ENCODE results near the gene CYSTM1.

Gene CYSTM1, protein sequence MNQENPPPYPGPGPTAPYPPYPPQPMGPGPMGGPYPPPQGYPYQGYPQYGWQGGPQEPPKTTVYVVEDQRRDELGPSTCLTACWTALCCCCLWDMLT

DNA sequence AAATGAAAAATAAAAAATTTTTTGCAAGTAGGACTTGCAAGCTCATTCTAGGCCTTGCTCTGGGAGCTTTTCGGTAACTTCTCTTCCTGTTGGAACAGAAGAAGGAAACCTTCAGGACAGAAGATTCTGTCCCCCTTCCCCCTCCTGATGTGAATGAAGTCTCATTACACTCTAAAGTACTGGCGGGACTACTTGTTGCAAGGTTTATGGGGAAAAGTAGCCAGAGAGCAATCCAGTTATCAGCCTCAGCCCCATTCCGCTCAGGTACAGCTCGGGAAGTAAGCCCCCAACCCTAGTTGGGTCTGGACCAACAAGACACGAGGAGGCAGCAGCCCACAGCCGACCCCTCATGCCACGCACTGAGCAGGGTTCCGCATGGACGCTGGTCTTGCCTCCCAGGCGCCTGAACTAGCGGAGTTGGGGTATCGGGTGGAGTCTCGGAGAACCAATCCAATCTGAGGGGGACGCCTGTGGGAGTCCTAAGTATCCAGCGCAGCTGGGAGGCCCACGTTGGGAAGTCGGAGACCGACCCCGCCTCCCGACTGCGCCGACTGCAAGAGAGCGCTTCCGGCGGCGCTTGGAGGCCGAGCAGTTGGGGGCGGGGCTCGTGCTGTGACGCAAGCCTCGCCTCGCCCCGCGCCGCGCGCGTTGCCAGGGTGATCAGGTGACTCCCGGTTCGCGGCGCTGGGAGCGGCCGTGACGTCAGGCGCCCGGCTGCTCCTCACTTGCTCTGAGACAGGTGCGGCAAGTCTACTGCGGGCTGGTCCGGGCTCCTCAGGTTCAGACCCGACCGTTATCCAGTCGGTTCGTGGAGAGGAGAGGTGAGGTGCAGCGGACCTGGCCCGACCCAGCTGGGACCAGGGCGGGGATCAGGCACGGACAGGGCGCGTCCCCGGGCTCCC is at the start of gene CYSTM1:
Gene CYSTM1 (plus strand): TSS at position 724 of the 902 bp plus-strand sequence. CDS start 19,278 bp downstream, outside the sequence.
- Histone ChIP-seq H3K4me1 (ENCODE audit: control insufficient read depth, insufficient read depth, low read length) (no peaks in the 10 kb centered on the region), H3K4me3 (ENCODE audit: low read length) (peak within 1 kb of the TSS; percentile 80), H3K27me3 (ENCODE audit: control insufficient read depth, insufficient read depth, low read length) (no peaks in the 10 kb centered on the region), H3K9me3 (ENCODE audit: control insufficient read depth, insufficient read depth, low read length) (no peaks in the 10 kb centered on the region), H3K36me3 (ENCODE audit: control insufficient read depth, insufficient read depth, low read length) (no peaks in the 10 kb centered on the region), H3K27ac (ENCODE audit: low read length) (no peak within 1 kb of the TSS)
- WGBS (ENCODE audit: insufficient coverage, insufficient read length): no CpG with 5 or more reads among the region's 61 CpGs
- peak; percentile 96 for DNase-seq (ENCODE audit: low read depth, low spot score)

DNA sequence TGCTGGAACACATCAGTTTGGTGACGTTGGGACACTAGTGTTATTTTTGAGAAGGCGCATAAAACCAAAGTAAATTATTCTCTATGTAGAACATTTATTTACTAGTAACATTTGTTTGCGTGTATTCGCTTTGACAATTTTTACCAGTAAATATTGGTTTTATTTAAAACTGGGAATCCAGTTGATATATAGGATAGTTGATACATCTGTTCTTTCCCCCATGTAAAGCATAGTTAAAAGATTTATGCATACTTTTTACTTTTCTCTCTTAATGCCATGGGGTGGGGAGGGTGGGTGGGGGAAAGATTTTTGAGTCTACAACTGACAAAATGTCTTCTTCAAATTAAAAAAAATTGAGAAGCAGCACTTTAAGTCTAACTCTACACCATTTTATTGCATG is 49.4 kb upstream of the CYSTM1 start, which contains the start of gene IGIP:
Gene IGIP (plus strand): TSS at position 301 of the 400 bp plus-strand sequence. CDS start 2,540 bp downstream, outside the sequence.
- Histone ChIP-seq H3K4me3 (ENCODE audit: low read length) (no peak within 1 kb of the TSS), H3K9me3 (ENCODE audit: control insufficient read depth, insufficient read depth, low read length) (no peaks in the 10 kb centered on the region), H3K27me3 (ENCODE audit: control insufficient read depth, insufficient read depth, low read length) (no peaks in the 10 kb centered on the region), H3K4me1 (ENCODE audit: control insufficient read depth, insufficient read depth, low read length) (0 out of 2 replicates have a peak, but pooled peaks cover 1% of the 10 kb centered on the region), H3K27ac (ENCODE audit: low read length) (no peak within 1 kb of the TSS), H3K36me3 (ENCODE audit: control insufficient read depth, insufficient read depth, low read length) (no peaks in the 10 kb centered on the region)
- WGBS (ENCODE audit: insufficient coverage, insufficient read length): no CpG with 5 or more reads among the region's 4 CpGs
- DNase-seq (ENCODE audit: low read depth, low spot score): no peak

DNA sequence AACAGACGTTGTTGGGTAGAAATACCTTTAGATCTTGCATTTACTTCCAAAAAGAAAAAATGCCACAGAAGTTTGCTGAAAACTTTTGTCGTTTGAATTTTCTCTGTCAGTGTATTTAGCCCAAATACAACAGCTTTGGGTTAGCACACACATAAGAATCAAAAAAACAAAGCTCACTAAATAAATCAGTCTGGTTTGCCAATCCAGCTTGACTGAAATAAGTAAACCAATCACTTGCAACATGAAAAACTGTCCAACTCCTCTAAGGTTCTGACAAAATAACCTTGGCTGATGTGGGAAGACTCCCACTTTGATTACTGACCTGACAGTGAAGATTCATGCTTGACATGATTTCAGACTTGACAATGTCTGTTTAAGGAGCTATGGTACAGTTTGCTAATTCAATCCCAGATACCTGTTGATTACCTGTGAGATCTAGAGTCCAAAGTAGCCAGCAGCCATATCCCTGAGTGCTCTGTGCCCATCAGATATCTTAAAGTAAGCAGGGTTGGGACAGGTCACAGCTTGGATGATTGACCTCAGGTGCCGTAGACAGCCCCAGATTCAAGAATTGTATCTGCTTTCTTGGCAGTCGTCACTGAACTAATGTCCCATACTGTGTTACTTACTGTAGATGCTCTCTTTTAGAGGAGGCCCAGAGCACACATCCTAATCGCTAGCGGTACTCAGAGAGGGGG is 48.5 kb upstream of the CYSTM1 start:
- no CpG with 5 or more reads among the region's 6 CpGs for WGBS (ENCODE audit: insufficient coverage, insufficient read length)
- Histone ChIP-seq H3K4me3 (ENCODE audit: low read length) (no peak overlapping the region), H3K27ac (ENCODE audit: low read length) (no peak overlapping the region), H3K4me1 (ENCODE audit: control insufficient read depth, insufficient read depth, low read length) (peaks cover 1% of the 10 kb centered on the region; the same call in 1 of the 2 replicates), H3K9me3 (ENCODE audit: control insufficient read depth, insufficient read depth, low read length) (no peaks in the 10 kb centered on the region), H3K27me3 (ENCODE audit: control insufficient read depth, insufficient read depth, low read length) (no peaks in the 10 kb centered on the region), H3K36me3 (ENCODE audit: control insufficient read depth, insufficient read depth, low read length) (no peaks in the 10 kb centered on the region)
- no peak for DNase-seq (ENCODE audit: low read depth, low spot score)

DNA sequence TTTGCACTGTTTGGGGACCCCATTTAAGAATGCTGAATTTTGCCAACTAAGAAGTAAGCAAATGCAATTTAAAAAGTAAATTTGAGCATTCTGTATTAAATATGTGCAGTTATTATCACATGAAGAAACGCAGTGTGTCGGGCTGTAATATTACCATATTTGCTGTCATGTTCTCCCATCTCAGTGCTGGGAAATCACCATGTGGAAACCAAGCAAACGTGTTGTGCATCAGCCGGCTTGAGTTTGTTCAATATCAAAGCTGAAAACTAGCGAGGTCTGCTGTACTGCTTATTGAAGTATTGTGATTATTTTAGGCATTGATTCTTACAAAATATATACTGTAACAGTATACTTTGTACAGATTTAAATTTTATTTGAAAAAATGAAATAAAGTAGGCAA is 46.6 kb upstream of the CYSTM1 start:
- WGBS (ENCODE audit: insufficient coverage, insufficient read length): no CpG with 5 or more reads among the region's 5 CpGs

DNA sequence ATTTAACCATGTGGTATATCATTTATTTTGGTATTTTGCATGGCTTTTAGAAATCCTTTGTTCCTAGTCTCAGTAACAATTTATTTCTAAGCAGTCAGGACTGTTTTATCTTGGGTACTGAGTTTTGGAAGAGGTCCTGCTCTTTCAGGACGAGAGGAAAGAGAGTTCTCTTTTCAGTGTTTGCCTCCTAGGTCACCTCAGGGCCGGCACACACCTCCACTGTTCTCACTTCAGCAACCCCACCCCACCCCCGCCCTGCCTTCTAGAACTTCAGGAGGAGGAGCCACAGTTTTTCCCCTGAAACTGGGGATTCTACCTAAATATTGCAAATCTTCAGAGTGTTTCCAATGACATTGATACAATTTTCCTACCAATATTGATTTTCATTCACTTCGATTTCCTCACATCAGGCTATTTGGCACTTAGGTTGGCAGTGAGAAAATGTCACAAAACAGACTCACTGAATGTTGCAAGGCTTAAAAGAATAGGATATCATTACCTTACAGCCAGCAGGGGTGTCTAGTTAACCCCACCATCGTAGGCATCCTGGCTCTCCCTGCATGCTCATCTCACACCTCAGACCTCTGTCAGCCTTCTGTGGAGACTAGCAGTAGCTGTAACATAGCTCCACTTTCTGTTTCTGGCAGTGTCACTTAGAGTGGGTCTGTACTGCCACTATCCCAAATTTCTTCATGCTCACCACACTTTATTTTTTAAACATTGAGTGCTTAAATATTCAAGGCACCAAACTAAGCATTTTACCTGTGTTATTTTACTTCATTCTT is 43.8 kb upstream of the CYSTM1 start:
- DNase-seq (ENCODE audit: low read depth, low spot score): no peak
- H3K27ac ChIP-seq (ENCODE audit: low read length): no peak overlapping the region
- no CpG with 5 or more reads among the region's 5 CpGs for WGBS (ENCODE audit: insufficient coverage, insufficient read length)

More for the DNA sequence above, 46.6 kb upstream of the CYSTM1 start:
- DNase-seq (ENCODE audit: low read depth, low spot score): no peak
- H3K4me3 ChIP-seq (ENCODE audit: low read length): no peak overlapping the region
- H3K27ac ChIP-seq (ENCODE audit: low read length): no peak overlapping the region
- H3K27me3 ChIP-seq (ENCODE audit: control insufficient read depth, insufficient read depth, low read length): no peaks in the 10 kb centered on the region
- H3K36me3 ChIP-seq (ENCODE audit: control insufficient read depth, insufficient read depth, low read length): no peaks in the 10 kb centered on the region
- peaks cover 1% of the 10 kb centered on the region; the same call in 1 of the 2 replicates for H3K4me1 ChIP-seq (ENCODE audit: control insufficient read depth, insufficient read depth, low read length)
- no peaks in the 10 kb centered on the region for H3K9me3 ChIP-seq (ENCODE audit: control insufficient read depth, insufficient read depth, low read length)

DNA sequence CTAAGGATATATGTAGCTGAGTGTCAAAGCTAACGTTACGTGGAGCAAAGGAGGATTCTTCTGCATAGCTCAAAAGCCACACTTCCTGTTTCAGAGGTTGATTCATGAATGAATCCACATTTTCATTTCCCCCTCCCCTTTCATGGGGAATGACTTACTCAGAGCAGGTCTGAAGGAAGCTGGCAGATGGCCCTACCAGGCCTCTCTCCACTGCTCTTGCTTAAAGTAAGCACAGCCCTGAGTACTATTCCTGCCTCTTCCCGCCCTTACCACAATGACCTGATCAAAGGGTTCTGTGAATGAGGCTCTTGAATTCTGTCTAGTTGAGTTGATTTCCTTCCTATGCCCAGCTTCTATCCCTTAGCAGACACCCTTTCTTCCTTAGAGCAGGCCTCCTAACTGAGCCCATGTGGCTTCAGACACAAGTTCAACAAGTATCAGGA is 43.0 kb upstream of the CYSTM1 start:
- no peak overlapping the region for H3K4me3 ChIP-seq (ENCODE audit: low read length)
- WGBS (ENCODE audit: insufficient coverage, insufficient read length): no CpG with 5 or more reads among the region's 3 CpGs
- H3K9me3 ChIP-seq (ENCODE audit: control insufficient read depth, insufficient read depth, low read length): no peaks in the 10 kb centered on the region
- no peak overlapping the region for H3K27ac ChIP-seq (ENCODE audit: low read length)
- no peaks in the 10 kb centered on the region for H3K27me3 ChIP-seq (ENCODE audit: control insufficient read depth, insufficient read depth, low read length)
- no peaks in the 10 kb centered on the region for H3K36me3 ChIP-seq (ENCODE audit: control insufficient read depth, insufficient read depth, low read length)
- DNase-seq (ENCODE audit: low read depth, low spot score): no peak
- peaks cover 1% of the 10 kb centered on the region; the same call in 1 of the 2 replicates for H3K4me1 ChIP-seq (ENCODE audit: control insufficient read depth, insufficient read depth, low read length)

More for the DNA sequence above, 43.8 kb upstream of the CYSTM1 start:
- H3K36me3 ChIP-seq (ENCODE audit: control insufficient read depth, insufficient read depth, low read length): no peaks in the 10 kb centered on the region
- no peak overlapping the region for H3K4me3 ChIP-seq (ENCODE audit: low read length)
- H3K4me1 ChIP-seq (ENCODE audit: control insufficient read depth, insufficient read depth, low read length): peaks cover 1% of the 10 kb centered on the region; the same call in 1 of the 2 replicates
- no peaks in the 10 kb centered on the region for H3K9me3 ChIP-seq (ENCODE audit: control insufficient read depth, insufficient read depth, low read length)
- no peaks in the 10 kb centered on the region for H3K27me3 ChIP-seq (ENCODE audit: control insufficient read depth, insufficient read depth, low read length)

DNA sequence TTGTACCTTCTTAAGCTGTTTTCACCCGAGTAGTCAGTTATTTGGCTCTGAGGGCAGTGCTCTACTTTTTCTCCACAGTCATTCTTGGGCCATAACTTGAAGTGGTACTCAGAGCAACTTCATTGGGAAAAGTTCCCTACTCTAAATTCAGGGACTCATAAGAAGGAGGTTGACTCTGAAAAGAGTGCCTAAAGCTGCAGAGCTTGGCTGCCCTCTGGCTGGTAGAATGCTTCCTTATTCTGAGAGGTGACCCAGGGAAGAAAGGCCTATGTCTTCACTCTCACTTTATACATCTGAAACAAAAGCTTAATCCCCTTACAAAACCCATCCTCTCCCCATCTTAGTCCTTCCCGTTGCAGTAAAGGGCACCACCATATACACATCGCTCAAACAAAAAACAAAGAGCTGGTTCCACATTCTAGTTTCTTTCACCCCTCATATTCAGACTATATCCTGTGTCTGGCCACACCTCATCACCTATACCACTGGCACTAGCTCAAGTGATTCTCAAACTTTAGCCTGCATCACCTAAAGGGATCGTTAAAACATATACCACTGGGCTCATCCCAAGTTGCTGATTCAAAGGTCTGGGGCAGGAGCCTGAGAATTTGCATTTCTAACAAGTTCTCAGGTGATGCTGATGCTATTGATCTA is 41.3 kb upstream of the CYSTM1 start:
- H3K9me3 ChIP-seq (ENCODE audit: control insufficient read depth, insufficient read depth, low read length): no peaks in the 10 kb centered on the region
- no peak overlapping the region for H3K27ac ChIP-seq (ENCODE audit: low read length)
- no peak for DNase-seq (ENCODE audit: low read depth, low spot score)
- H3K36me3 ChIP-seq (ENCODE audit: control insufficient read depth, insufficient read depth, low read length): no peaks in the 10 kb centered on the region
- no peak overlapping the region for H3K4me3 ChIP-seq (ENCODE audit: low read length)
- H3K27me3 ChIP-seq (ENCODE audit: control insufficient read depth, insufficient read depth, low read length): no peaks in the 10 kb centered on the region
- no CpG with 5 or more reads among the region's 4 CpGs for WGBS (ENCODE audit: insufficient coverage, insufficient read length)
- H3K4me1 ChIP-seq (ENCODE audit: control insufficient read depth, insufficient read depth, low read length): peaks cover 1% of the 10 kb centered on the region; the same call in 1 of the 2 replicates

DNA sequence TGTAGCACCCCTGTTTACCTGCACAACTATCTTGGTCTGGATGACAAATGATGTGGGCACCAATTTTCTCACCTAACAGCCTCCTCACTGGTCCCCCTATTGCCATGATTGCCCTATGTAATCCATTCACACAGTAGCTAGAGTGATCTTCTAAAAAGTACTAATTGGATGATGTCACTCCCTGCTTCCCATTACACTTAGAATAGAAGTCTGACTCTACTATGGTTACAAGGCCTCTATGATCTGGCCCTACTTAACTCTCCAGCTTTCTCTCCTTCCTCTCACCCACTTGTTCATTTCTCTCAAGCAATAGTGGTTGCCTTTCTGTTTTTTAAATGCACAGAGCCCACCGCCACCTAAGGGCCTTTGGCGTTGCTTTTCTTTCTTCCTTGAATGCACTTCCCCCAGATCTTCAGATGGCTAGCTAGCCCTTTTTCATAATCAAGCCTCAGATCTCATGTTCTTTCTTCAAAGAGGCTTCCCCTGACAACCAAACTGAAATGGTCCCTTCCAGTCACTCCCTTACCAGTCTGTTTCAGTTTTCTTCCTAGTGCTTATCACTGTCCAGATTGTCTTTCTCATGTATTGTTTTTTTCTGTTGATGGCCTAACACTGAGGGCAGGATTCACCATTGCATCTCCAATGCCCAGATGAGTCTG is 40.6 kb upstream of the CYSTM1 start:
- Histone ChIP-seq H3K27ac (ENCODE audit: low read length) (no peak overlapping the region), H3K4me1 (ENCODE audit: control insufficient read depth, insufficient read depth, low read length) (peaks cover 1% of the 10 kb centered on the region; the same call in 1 of the 2 replicates), H3K9me3 (ENCODE audit: control insufficient read depth, insufficient read depth, low read length) (no peaks in the 10 kb centered on the region), H3K4me3 (ENCODE audit: low read length) (no peak overlapping the region), H3K36me3 (ENCODE audit: control insufficient read depth, insufficient read depth, low read length) (no peaks in the 10 kb centered on the region), H3K27me3 (ENCODE audit: control insufficient read depth, insufficient read depth, low read length) (no peaks in the 10 kb centered on the region)
- no peak for DNase-seq (ENCODE audit: low read depth, low spot score)
- no CpG with 5 or more reads among the region's 2 CpGs for WGBS (ENCODE audit: insufficient coverage, insufficient read length)

DNA sequence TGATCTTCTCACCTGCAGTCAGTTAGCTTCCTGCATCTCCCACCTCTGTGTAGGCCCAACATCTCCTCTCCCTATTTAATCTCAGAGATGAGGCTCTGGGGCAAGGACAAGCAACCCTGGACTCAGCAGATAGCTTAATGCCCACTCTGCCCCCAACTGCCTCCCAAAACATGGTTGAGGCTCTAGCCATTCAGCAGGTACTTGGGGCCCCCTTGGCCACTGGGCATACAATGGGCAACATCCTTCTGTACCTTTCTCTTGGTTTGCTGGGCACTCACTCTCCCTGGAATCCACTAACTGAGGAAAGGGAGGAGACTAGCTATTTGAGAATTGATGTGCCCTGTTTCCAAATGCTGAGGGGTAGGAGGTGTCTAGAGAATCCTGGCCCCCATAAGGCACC is 39.9 kb upstream of the CYSTM1 start:
- no peaks in the 10 kb centered on the region for H3K9me3 ChIP-seq (ENCODE audit: control insufficient read depth, insufficient read depth, low read length)
- DNase-seq (ENCODE audit: low read depth, low spot score): no peak
- no peaks in the 10 kb centered on the region for H3K27me3 ChIP-seq (ENCODE audit: control insufficient read depth, insufficient read depth, low read length)
- H3K36me3 ChIP-seq (ENCODE audit: control insufficient read depth, insufficient read depth, low read length): no peaks in the 10 kb centered on the region
- H3K4me1 ChIP-seq (ENCODE audit: control insufficient read depth, insufficient read depth, low read length): peaks cover 1% of the 10 kb centered on the region; the same call in 1 of the 2 replicates
- no peak overlapping the region for H3K4me3 ChIP-seq (ENCODE audit: low read length)
- no peak overlapping the region for H3K27ac ChIP-seq (ENCODE audit: low read length)

All from iPS DF 6.9 (cell line).